Neural progenitor cell (in vitro differentiated cells): ENCODE results near the gene ERCC5.

Experiments
- CTCF ChIP-seq: fragments of 200-600 bp; sonication (generic); IDR thresholded peaks from 2 replicates; pipeline ENCODE4 v1.5.1; 2017; ENCODE audit warnings: antibody characterized with exemption, mild to moderate bottlenecking
- EZH2 ChIP-seq: fragments of 200-600 bp; sonication (generic); IDR thresholded peaks from 2 replicates; pipeline ENCODE4 v1.6.1; 2017; ENCODE audit warnings: antibody characterized with exemption, mild to moderate bottlenecking, moderate library complexity

DNA sequence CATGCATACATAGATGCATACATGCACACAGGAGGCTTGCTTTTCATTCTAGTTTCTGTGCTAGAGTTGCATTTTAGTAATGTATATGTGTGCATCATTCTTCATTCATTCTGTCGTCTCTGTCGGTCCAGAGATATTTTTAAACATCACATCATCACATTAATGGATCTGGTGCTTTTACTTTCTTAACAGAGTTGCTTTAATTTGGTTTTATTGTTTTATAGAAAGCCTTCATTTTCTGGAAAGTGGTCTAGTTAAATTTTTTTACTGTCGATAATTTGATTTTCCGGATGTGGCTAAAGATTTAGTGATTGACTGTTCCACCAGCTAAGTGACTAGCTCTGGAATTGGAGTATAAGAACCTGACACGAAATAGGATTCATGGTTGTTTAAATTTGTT is 30.0 kb upstream of the ERCC5 start:
- TF ChIP-seq CTCF (no peak), EZH2 (no peak)
